HCT116 (cell line): Measurements from ENCODE around the gene TUBA4B. TPM values are rescaled to one million over a fixed set of nuclear protein-coding genes. Genes with fewer than 3 reads are reported as not detected.

Experiments used
- ATAC-seq: fragments of 200-7000 bp; cut with Tn5 transposase; 2 replicates; pipeline ENCODE4 v1.9.1; 2020; ENCODE audit warnings: mild to moderate bottlenecking, moderate library complexity
- BruUV-seq: library from RNA; stranded (reverse); fragments of 400-500 nt; replicated peaks from 2 replicates; lab custom pipeline; 2021; lab: Mats Ljungman, UMichigan
- CTCF ChIA-PET: fragments of 300-600 bp; sonication (Branson Sonifier 250); formaldehyde crosslinking; loops from one replicate; lab custom pipeline; 2021; ENCODE audit warnings: antibody characterized with exemption; lab: Charles Lee
- POLR2A ChIA-PET: fragments of 300-600, 350-600 bp; sonication (Branson Sonifier 250); formaldehyde crosslinking; loops from one replicate; lab custom pipeline; 2021; ENCODE audit warnings: antibody characterized with exemption; lab: Charles Lee
- RAD21 ChIA-PET, 2 experiments: fragments of 300-600 bp; sonication (Branson Sonifier 250); formaldehyde crosslinking; loops; one replicate each; lab custom pipeline; 2023; ENCODE audit warnings: low total read pairs in 2 of 2; ENCODE audit not compliant: uncharacterized antibody in 2 of 2, unreplicated experiment in 2 of 2, low non-redundant PET in 1 of 2; lab: Charles Lee
- DNase-seq: peaks from one replicate; pipeline ENCODE4 v3.0.0-alpha.2; 2010; ENCODE audit warnings: low read depth, low spot score
- H2AFZ ChIP-seq: fragments of 200-600 bp; shearing (Covaris generic), sonication (generic); 2 replicates; pipeline ENCODE4 v1.6.1; 2017; ENCODE audit warnings: low read depth, mixed run types, mixed read lengths, antibody characterized with exemption, low read length; ENCODE audit not compliant: poor library complexity, severe bottlenecking
- H3K27ac ChIP-seq: 2 replicates; pipeline ENCODE4 v1.5.1; 2012; ENCODE audit warnings: low read depth, low read length
- H3K27me3 ChIP-seq: fragments of 200-600 bp; sonication (generic); 2 replicates; pipeline ENCODE4 v1.6.1; 2016; ENCODE audit warnings: mixed run types, low read length, mixed read lengths; ENCODE audit not compliant: insufficient read depth
- H3K36me3 ChIP-seq, 2 experiments: fragments of 200-500 bp in 1 of 2; fragments of 200-600 bp in 1 of 2; sonication (Bioruptor generic) in 1 of 2; sonication (generic) in 1 of 2; 2 replicates each; pipeline versions ENCODE4 v1.5.1 to v1.6.1; 2014 to 2016; ENCODE audit warnings: low read length in 2 of 2, inconsistent platforms in 1 of 2, mixed read lengths in 1 of 2, mixed run types in 1 of 2; ENCODE audit not compliant: insufficient read depth in 2 of 2, control insufficient read depth in 1 of 2
- H3K4me1 ChIP-seq, 2 experiments: fragments of 200-600 bp in 1 of 2; sonication (generic) in 1 of 2; 2 replicates each; pipeline versions ENCODE4 v1.5.1 to v1.6.1; 2012 to 2017; ENCODE audit warnings: low read length in 2 of 2, inconsistent platforms in 1 of 2, mild to moderate bottlenecking in 1 of 2, mixed read lengths in 1 of 2, mixed run types in 1 of 2, moderate library complexity in 1 of 2; ENCODE audit not compliant: insufficient read depth in 2 of 2, control insufficient read depth in 1 of 2
- H3K4me2 ChIP-seq: fragments of 200-600 bp; sonication (generic); 2 replicates; pipeline ENCODE4 v1.6.1; 2017; ENCODE audit warnings: mixed run types, low read length, mixed read lengths
- H3K4me3 ChIP-seq, 2 experiments: fragments of 200-600 bp in 1 of 2; sonication (generic) in 1 of 2; replicated peaks in 1 of 2; 2 replicates each; pipeline ENCODE4 v1.5.1; 2011 to 2016; ENCODE audit warnings: low read length in 2 of 2, control low read depth in 1 of 2, low read depth in 1 of 2, mild to moderate bottlenecking in 1 of 2, mixed read lengths in 1 of 2, mixed run types in 1 of 2
- H3K79me2 ChIP-seq: fragments of 200-600 bp; sonication (generic); 2 replicates; pipeline ENCODE4 v1.6.1; 2017; ENCODE audit warnings: mild to moderate bottlenecking, mixed run types, low read length, moderate library complexity, mixed read lengths; ENCODE audit not compliant: insufficient read depth
- H3K9ac ChIP-seq: fragments of 200-600 bp; sonication (generic); 2 replicates; pipeline ENCODE4 v1.6.1; 2016; ENCODE audit warnings: low read length, mixed read lengths
- H3K9me2 ChIP-seq: fragments of 200-600 bp; sonication (generic), shearing (Covaris generic); 2 replicates; pipeline ENCODE4 v1.6.1; 2017; ENCODE audit warnings: mixed run types, mild to moderate bottlenecking, moderate library complexity; ENCODE audit not compliant: insufficient read depth
- H3K9me3 ChIP-seq, 2 experiments: fragments of 200-500 bp in 1 of 2; fragments of 200-600 bp in 1 of 2; sonication (Bioruptor generic) in 1 of 2; sonication (generic) in 1 of 2; 2 replicates each; pipeline ENCODE4 v1.6.1; 2014 to 2017; ENCODE audit warnings: low read length in 2 of 2, mixed read lengths in 2 of 2, inconsistent platforms in 1 of 2, low read depth in 1 of 2, mild to moderate bottlenecking in 1 of 2, mixed run types in 1 of 2, moderate library complexity in 1 of 2; ENCODE audit not compliant: control insufficient read depth in 1 of 2, insufficient read depth in 1 of 2
- H4K20me1 ChIP-seq: fragments of 200-600 bp; sonication (generic), shearing (Covaris generic); 2 replicates; pipeline ENCODE4 v1.6.1; 2017; ENCODE audit warnings: mixed run types, mild to moderate bottlenecking, moderate library complexity; ENCODE audit not compliant: insufficient read depth
- CBX3 ChIP-seq: IDR thresholded peaks from 2 replicates; pipeline ENCODE4 v1.6.1; 2012; ENCODE audit warnings: low read depth
- EZH2phosphoT487 ChIP-seq: fragments of 200-600 bp; IDR thresholded peaks from 2 replicates; pipeline ENCODE4 v1.6.1; 2018; ENCODE audit warnings: antibody characterized with exemption, borderline replicate concordance
- SIN3A ChIP-seq: IDR thresholded peaks from 2 replicates; pipeline ENCODE4 v1.6.1; 2012; ENCODE audit warnings: low read depth
- SRF ChIP-seq: IDR thresholded peaks from 2 replicates; pipeline ENCODE4 v1.6.1; 2012; ENCODE audit warnings: low read depth
- YY1 ChIP-seq: IDR thresholded peaks from 2 replicates; pipeline ENCODE4 v1.6.1; 2011; ENCODE audit warnings: low read length, low read depth, moderate library complexity, mild to moderate bottlenecking; ENCODE audit not compliant: insufficient replicate concordance; ENCODE audit errors: extremely low read depth
- ZFX ChIP-seq: fragments of 450-650 bp; IDR thresholded peaks from 2 replicates; pipeline ENCODE4 v1.6.1; 2017
- intact Hi-C: fragments of 100-400 bp; cut with micrococcal nuclease; formaldehyde crosslinking; loops from 2 replicates; pipeline ENCODE4 v1.10.0; 2022
- total RNA-seq: library from RNA; stranded (reverse); gene quantifications from one replicate; pipeline ENCODE4 v1.2.1, GENCODE V29; 2021; ENCODE audit not compliant: unreplicated experiment
- TF ChIP-seq, protein P1 (sequence below): IDR thresholded peaks from 2 replicates; pipeline ENCODE4 v1.6.1; 2012; ENCODE audit warnings: low read depth

TUBA4B gene
- total RNA-seq, 1 experiment from 2014 or later, result not detected

DNA sequence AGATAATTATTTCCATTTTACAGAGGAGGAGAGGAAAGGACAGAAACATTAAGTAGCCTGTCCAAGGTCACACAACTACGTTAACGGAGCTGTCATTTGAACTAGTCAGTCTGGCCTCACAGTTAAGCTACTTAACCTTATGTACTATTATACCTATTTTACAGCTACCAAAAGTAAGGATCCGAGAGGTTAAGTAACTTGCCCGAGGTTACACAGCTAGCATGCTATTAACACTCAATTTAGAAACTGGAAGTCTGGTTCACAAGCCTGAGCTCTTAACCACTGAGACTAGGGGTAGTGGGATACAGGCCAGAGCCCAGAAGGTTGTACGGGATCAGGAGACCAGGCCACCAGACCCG lies 8.3 kb upstream of the TUBA4B start:
- ChIA-PET CTCF (interaction anchor here (1.0 to 2.6 kb wide), 3 partner anchors 33 to 50 kb away, joined by 3 to 19 read pairs (median 3); partner anchors contain the start of gene DNAJB2), RAD21 (no interaction called here), POLR2A (interaction anchor here (0.8 to 2.5 kb wide), 4 partner anchors 9 to 30 kb away, joined by 3 to 8 read pairs (median 7); partner anchors contain the start of genes ANKZF1, ATG9A and TUBA4A)
- Histone ChIP-seq H3K9ac (peak overlapping the region; percentile 82), H3K27ac (peak overlapping the region; percentile 79), H3K79me2 (peaks cover 14% of the 10 kb centered on the region; the same call in 1 of the 2 replicates), H2AFZ (peak overlapping the region; percentile 17), H3K36me3 (peaks cover 0 to 5% of the 10 kb centered on the region in 2 experiments; a peak in 2 of 4 replicates), H3K4me1 (peaks cover 22 to 33% of the 10 kb centered on the region in 2 experiments), H3K4me3 (peak overlapping the region; percentile 80 to 96), H3K4me2 (peak overlapping the region; percentile 87), H3K27me3 (no peaks in the 10 kb centered on the region), H3K9me2 (no peaks in the 10 kb centered on the region), H3K9me3 (no peaks in the 10 kb centered on the region), H4K20me1 (no peaks in the 10 kb centered on the region)
- intact Hi-C loops, result no loop called here
- TSS peak; percentile 79 for BruUV-seq
- TF ChIP-seq CBX3 (no peak), YY1 (no peak), EZH2phosphoT487 (no peak), SIN3A (no peak), SRF (no peak), ZFX (no peak)
- TF ChIP-seq, protein P1, sequence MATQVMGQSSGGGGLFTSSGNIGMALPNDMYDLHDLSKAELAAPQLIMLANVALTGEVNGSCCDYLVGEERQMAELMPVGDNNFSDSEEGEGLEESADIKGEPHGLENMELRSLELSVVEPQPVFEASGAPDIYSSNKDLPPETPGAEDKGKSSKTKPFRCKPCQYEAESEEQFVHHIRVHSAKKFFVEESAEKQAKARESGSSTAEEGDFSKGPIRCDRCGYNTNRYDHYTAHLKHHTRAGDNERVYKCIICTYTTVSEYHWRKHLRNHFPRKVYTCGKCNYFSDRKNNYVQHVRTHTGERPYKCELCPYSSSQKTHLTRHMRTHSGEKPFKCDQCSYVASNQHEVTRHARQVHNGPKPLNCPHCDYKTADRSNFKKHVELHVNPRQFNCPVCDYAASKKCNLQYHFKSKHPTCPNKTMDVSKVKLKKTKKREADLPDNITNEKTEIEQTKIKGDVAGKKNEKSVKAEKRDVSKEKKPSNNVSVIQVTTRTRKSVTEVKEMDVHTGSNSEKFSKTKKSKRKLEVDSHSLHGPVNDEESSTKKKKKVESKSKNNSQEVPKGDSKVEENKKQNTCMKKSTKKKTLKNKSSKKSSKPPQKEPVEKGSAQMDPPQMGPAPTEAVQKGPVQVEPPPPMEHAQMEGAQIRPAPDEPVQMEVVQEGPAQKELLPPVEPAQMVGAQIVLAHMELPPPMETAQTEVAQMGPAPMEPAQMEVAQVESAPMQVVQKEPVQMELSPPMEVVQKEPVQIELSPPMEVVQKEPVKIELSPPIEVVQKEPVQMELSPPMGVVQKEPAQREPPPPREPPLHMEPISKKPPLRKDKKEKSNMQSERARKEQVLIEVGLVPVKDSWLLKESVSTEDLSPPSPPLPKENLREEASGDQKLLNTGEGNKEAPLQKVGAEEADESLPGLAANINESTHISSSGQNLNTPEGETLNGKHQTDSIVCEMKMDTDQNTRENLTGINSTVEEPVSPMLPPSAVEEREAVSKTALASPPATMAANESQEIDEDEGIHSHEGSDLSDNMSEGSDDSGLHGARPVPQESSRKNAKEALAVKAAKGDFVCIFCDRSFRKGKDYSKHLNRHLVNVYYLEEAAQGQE, result no peak
- DNase-seq (no peak), ATAC-seq (no peak)
